ENCODE results near the gene HAL. TPM values are rescaled to one million over a fixed set of nuclear protein-coding genes. Genes with fewer than 3 reads are reported as not detected.

The HAL gene
- total RNA-seq, 1 donor from 2014 or later: 0.65 TPM

DNA sequence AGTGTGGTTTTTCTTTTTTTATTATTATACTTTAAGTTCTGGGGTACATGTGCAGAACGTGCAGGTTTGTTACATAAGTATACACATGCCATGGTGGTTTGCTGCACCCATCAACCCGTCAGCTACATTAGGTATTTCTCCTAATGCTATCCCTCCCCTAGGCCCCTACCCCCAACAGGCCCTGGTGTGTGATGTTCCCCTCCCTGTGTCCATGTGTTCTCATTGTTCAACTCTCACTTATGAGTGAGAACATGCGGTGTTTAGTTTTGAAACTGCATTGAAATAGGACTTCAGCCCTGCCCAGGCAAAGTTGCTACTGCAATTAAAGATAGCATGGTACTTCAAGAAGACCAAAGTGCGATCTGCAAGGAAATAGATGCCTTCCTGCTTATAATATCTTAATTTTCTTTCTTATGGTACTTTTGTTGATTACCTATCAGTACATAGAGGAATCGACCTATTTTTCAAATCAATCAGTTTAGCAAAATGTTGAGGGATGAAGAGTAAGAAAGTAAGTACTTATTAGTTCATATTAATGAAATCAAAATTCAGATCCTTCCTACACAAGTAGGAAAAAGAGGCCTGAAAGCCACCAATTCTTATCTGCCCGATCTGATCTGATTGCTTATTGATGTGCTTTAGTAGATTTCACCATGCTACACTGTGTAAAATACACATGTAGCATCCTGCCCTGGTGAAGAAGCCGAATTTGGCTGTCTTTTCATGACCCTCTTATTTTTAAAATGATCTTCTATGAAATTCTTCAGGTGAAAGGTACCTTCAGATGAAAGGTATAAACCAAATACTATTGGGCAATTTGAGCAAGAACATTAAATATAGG lies 37.6 kb upstream of the HAL start:
- Mint-ChIP-seq H3K27ac (no peak overlapping the region), H3K4me1 (ENCODE audit: low read depth) (peaks cover 23% of the 10 kb centered on the region), H3K4me3 (no peak overlapping the region), H3K9me3 (no peaks in the 10 kb centered on the region), H3K27me3 (ENCODE audit: insufficient read depth) (no peaks in the 10 kb centered on the region), H3K36me3 (ENCODE audit: low read depth) (peaks cover 2% of the 10 kb centered on the region)
- no peak for DNase-seq (ENCODE audit: low spot score)
- intact Hi-C loops (cut with micrococcal nuclease): loop anchor here (2.0 kb wide), 3 partner anchors 35 to 873 kb away; partner anchors contain the start of genes AMDHD1, CCDC38 and NEDD1

DNA sequence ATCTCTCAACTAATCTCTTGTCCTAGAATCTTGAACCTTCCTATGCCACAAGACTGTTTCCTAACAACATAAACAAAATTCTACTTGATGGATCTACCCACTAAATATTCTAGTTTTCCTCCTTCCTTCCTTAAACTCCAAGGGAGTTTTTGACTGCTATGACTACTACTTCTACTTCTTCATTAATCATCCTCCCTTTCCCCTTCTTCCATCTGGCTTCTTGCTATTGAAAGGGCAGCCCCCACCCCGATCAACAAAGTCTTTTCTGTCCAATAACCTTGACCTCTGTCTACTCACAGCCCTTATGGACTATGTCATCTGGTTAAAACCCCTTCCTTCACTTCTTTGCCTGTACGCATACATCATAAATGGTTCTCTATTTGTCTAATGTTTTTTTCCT lies 33.7 kb upstream of the HAL start:
- no peak overlapping the region for H3K27ac Mint-ChIP-seq
- no peak overlapping the region for H3K4me3 Mint-ChIP-seq
- H3K4me1 Mint-ChIP-seq (ENCODE audit: low read depth): peaks cover 30% of the 10 kb centered on the region
- H3K36me3 Mint-ChIP-seq (ENCODE audit: low read depth): peaks cover 11% of the 10 kb centered on the region
- DNase-seq (ENCODE audit: low spot score): no peak
- no peaks in the 10 kb centered on the region for H3K27me3 Mint-ChIP-seq (ENCODE audit: insufficient read depth)
- no peaks in the 10 kb centered on the region for H3K9me3 Mint-ChIP-seq
- intact Hi-C loops (cut with micrococcal nuclease): no loop called here

DNA sequence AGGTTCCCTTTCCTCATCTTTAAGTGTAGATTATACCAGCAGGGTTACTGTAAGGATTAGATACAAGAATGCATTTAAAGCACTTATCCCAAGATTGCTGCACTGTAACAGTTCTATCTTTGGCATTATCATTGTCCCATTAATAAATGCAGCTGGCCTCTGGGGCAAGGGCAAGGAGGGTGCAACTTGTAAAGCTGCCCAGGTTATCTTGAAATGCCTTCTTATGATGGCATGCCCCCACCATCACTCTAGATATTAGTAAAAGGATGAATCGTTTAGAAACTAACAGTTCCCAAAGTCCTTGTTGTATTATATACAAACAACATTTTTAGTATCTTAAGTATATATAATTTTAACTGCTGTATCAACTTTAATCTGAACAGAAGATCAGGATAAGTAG lies 32.4 kb upstream of the HAL start:
- Mint-ChIP-seq H3K4me3 (no peak overlapping the region), H3K27me3 (ENCODE audit: insufficient read depth) (no peaks in the 10 kb centered on the region), H3K36me3 (ENCODE audit: low read depth) (peaks cover 13% of the 10 kb centered on the region), H3K9me3 (no peaks in the 10 kb centered on the region), H3K27ac (no peak overlapping the region), H3K4me1 (ENCODE audit: low read depth) (peaks cover 30% of the 10 kb centered on the region)
- no peak for DNase-seq (ENCODE audit: low spot score)
- intact Hi-C loops (cut with micrococcal nuclease): no loop called here

DNA sequence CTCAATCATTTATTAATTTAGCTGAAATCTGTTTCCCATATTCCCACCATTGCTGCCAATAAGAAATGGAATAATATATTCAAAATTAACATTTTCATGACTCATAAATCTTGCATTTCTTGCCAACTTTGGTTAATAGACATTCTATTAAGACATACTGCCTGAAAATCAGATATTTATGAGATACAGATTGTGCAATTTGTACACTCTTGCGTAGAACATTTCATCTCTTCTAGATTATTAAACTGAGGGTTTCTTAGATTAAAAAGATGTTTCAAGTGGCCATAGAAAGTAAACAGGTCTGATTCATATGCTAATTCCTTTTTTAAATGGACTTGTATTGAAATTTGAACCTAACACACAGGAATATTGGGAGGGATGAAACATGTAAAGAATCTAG lies 30.2 kb upstream of the HAL start:
- Mint-ChIP-seq H3K27ac (no peak overlapping the region), H3K4me3 (no peak overlapping the region), H3K27me3 (ENCODE audit: insufficient read depth) (no peaks in the 10 kb centered on the region), H3K9me3 (no peaks in the 10 kb centered on the region), H3K36me3 (ENCODE audit: low read depth) (peaks cover 14% of the 10 kb centered on the region), H3K4me1 (ENCODE audit: low read depth) (peaks cover 25% of the 10 kb centered on the region)
- intact Hi-C loops (cut with micrococcal nuclease): no loop called here
- DNase-seq (ENCODE audit: low spot score): no peak

DNA sequence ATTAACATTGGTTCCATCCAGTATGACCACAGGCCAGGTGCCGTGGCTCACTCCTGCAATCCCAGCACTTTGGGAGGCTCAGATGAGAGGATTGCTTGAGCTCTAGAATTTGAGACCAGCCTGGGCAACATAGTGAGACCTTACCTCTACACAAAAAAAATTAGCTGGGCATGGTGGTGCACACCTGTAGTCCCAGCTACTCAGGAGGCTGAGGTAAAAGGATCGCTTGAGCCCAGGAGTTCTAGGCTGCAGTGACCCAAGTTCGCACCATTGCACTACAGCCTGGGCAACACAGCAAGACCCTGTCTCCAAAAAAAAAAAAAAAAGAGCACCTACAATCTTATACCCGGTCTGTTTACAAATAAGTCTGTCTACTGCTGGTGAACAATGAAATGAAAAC lies 29.4 kb upstream of the HAL start:
- Mint-ChIP-seq H3K4me1 (ENCODE audit: low read depth) (peaks cover 19% of the 10 kb centered on the region), H3K4me3 (no peak overlapping the region), H3K36me3 (ENCODE audit: low read depth) (peaks cover 17% of the 10 kb centered on the region), H3K27me3 (ENCODE audit: insufficient read depth) (no peaks in the 10 kb centered on the region), H3K9me3 (no peaks in the 10 kb centered on the region), H3K27ac (no peak overlapping the region)
- intact Hi-C loops (cut with micrococcal nuclease): no loop called here
- DNase-seq (ENCODE audit: low spot score): no peak

DNA sequence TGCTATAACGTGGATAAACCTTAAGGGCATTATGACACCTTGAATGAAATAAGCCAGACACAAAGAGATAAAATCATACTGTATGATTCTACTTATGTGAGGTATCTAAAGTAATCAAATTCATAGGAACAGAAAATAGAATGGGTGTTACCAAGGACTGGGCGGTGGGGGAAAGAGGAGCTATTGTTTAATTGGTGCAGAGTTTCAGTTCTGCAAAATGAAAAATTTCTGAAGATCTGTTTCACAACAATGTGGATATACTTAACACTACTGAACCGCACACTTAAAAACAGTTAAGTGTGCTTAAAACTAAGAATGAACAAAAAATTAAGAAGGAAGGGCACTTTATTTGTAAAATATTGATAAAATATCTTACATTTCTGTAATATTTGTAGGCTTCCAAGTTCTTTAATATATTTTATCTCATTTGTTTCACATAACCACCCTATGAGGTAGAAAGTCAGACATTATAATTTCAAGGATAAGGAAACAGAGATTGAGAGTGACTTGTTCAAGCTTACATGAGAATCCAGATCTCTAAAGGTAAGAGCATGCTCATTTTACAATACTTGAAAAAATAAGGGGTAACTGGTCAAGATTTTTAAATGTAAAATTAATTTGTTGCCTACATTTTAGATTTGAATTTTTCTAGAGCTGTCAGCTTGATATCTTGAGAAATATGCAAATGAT lies 24.3 kb upstream of the HAL start:
- Mint-ChIP-seq H3K4me3 (no peak overlapping the region), H3K36me3 (ENCODE audit: low read depth) (peaks cover 27% of the 10 kb centered on the region), H3K9me3 (no peaks in the 10 kb centered on the region), H3K27me3 (ENCODE audit: insufficient read depth) (no peaks in the 10 kb centered on the region), H3K4me1 (ENCODE audit: low read depth) (no peaks in the 10 kb centered on the region), H3K27ac (no peak overlapping the region)
- DNase-seq (ENCODE audit: low spot score): no peak
- intact Hi-C loops (cut with micrococcal nuclease): no loop called here

DNA sequence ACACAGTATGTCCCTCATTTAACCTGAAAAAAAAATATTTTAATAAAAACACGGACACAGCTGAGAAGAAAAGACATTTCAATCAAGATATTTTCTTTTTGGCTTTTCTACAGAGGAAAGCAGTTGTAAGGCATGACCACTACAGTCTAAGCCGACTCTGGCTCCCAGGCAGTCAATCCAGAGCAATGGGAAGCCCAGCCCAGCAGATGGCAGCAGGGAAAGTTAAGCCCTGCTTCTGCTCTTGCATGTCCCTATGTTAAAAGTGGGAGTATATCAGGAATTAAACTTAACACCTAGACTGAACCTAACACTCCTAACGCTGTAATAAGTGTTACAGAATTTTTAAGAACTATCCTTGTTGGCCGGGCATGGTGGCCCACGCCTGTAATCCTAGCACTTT lies 19.5 kb upstream of the HAL start:
- no peak for DNase-seq (ENCODE audit: low spot score)
- Mint-ChIP-seq H3K4me3 (no peak overlapping the region), H3K27me3 (ENCODE audit: insufficient read depth) (no peaks in the 10 kb centered on the region), H3K9me3 (no peaks in the 10 kb centered on the region), H3K4me1 (ENCODE audit: low read depth) (no peaks in the 10 kb centered on the region), H3K36me3 (ENCODE audit: low read depth) (peaks cover 27% of the 10 kb centered on the region), H3K27ac (no peak overlapping the region)
- intact Hi-C loops (cut with micrococcal nuclease): no loop called here

DNA sequence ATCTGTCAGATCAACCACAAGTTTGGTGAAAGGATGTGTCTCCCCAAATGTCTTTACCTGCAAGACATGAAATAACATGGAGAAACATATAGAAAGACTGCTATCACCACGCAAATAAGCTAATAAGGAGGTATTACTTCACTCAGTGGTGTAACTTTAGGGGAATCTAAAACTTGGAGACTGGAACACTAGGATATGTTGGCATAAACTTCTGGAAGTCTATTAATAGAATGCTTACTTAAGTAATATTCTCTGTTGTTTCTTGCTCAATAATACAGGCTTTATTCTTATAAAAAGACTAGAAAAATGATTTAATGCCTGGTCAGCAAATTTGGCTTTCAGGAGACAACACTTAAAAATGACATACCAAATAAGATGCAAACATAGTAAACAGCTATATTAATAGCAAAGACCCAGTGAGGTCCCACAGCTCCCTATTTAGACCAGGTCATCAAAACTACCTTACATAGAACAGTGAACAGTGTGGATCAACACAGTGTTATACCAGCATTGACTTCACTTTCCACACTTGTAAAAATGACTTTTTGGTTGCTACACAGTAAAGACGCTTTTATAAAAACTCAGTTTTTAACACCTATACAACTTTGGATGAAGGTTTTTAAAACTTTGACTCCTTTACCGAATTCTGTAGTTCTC lies 18.9 kb upstream of the HAL start:
- Mint-ChIP-seq H3K9me3 (no peaks in the 10 kb centered on the region), H3K27me3 (ENCODE audit: insufficient read depth) (no peaks in the 10 kb centered on the region), H3K4me3 (no peak overlapping the region), H3K4me1 (ENCODE audit: low read depth) (no peaks in the 10 kb centered on the region), H3K27ac (no peak overlapping the region), H3K36me3 (ENCODE audit: low read depth) (peaks cover 30% of the 10 kb centered on the region)
- no peak for DNase-seq (ENCODE audit: low spot score)
- intact Hi-C loops (cut with micrococcal nuclease): no loop called here

DNA sequence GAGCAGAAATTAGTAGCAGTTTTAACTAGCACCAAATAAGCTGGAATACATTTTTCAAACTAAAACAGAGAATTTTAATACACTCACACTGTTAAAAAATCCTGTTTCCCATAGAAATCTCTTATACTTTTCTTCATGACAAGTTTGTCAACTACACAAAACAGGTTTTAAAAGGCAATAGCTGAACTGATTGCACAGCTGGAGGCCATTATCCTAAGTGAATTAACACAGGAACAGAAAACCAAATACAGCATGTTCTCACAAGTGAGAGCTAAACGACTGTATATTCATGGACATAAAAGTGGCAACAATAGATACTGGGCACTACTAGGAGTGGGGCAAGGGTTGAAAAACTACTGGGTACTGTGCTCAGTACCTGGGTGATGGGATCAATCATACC lies 11.6 kb upstream of the HAL start:
- intact Hi-C loops (cut with micrococcal nuclease): no loop called here
- no peak for DNase-seq (ENCODE audit: low spot score)
- Mint-ChIP-seq H3K4me1 (ENCODE audit: low read depth) (no peaks in the 10 kb centered on the region), H3K27me3 (ENCODE audit: insufficient read depth) (no peaks in the 10 kb centered on the region), H3K27ac (no peak overlapping the region), H3K9me3 (no peaks in the 10 kb centered on the region), H3K36me3 (ENCODE audit: low read depth) (peaks cover 29% of the 10 kb centered on the region), H3K4me3 (no peak overlapping the region)

DNA sequence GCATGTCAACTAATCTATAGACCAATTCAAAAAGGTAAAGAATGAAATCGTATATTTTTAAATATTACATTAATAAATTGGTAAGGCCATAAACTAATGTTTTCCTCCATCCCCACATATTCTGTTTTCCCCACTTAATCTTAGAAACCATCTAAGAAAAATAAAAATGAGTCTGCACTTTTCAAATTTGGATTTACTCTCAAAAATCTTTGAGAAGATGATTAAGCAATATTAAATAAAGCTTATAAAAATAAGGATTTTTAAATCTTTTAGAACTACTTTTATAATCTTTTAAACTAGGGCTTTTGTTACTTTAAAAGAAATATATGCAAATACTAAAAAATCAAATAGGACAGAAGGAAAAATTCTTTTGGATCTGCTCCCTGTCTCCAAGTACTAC lies 10.6 kb upstream of the HAL start:
- H3K27ac Mint-ChIP-seq: no peak overlapping the region
- no peaks in the 10 kb centered on the region for H3K9me3 Mint-ChIP-seq
- H3K4me3 Mint-ChIP-seq: no peak overlapping the region
- H3K36me3 Mint-ChIP-seq (ENCODE audit: low read depth): peaks cover 30% of the 10 kb centered on the region
- no peaks in the 10 kb centered on the region for H3K4me1 Mint-ChIP-seq (ENCODE audit: low read depth)
- intact Hi-C loops (cut with micrococcal nuclease): no loop called here
- no peaks in the 10 kb centered on the region for H3K27me3 Mint-ChIP-seq (ENCODE audit: insufficient read depth)
- no peak for DNase-seq (ENCODE audit: low spot score)

DNA sequence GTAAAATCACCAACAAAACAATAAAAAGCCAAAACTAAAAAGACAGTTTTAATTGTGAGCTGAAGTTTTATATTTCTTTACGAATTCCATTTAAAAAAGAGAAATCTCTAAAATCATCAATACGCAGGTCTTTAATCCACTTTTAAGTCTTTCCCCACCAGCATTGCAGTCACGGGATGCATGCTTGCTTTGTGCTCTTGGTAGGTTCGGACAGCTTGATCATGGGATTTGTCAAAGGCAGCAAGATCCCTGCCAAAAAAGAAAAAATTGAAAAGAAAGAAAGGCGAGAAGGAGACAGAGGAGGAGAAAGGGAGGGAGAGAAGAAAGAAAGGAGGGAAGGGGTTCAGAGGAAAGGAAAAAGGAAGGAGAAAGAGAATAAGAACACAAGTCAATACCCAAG lies 4.7 kb upstream of the HAL start:
- Mint-ChIP-seq H3K36me3 (ENCODE audit: low read depth) (peaks cover 27% of the 10 kb centered on the region), H3K9me3 (no peaks in the 10 kb centered on the region), H3K4me1 (ENCODE audit: low read depth) (peaks cover 18% of the 10 kb centered on the region), H3K27ac (peak overlapping the region; percentile 81), H3K4me3 (no peak overlapping the region), H3K27me3 (ENCODE audit: insufficient read depth) (no peaks in the 10 kb centered on the region)
- DNase-seq (ENCODE audit: low spot score): no peak
- intact Hi-C loops (cut with micrococcal nuclease): no loop called here

DNA sequence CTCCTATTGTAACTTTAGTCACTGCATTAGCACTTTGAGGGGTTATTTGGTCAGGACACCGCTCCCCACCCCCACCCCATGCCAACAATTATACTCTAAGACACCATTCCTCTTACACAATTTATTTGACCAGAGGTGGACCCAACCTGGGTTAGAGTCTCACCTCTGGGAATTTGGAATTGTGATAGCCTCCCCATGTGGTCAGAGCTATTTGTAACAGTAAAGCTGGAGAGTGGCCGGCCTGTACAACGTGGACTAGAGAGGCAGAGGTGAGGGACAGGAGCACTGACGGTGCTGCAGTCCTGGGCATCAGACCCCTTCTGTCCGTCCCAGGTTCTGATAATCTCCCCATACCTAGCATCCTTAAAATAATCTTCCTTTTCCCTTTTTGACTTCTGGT lies 3.3 kb upstream of the HAL start:
- Mint-ChIP-seq H3K4me1 (ENCODE audit: low read depth) (peaks cover 18% of the 10 kb centered on the region), H3K9me3 (no peaks in the 10 kb centered on the region), H3K27me3 (ENCODE audit: insufficient read depth) (no peaks in the 10 kb centered on the region), H3K36me3 (ENCODE audit: low read depth) (peaks cover 18% of the 10 kb centered on the region), H3K4me3 (no peak overlapping the region), H3K27ac (no peak overlapping the region)
- intact Hi-C loops (cut with micrococcal nuclease): loop anchor here (2.0 to 5.0 kb wide), 3 partner anchors 35 to 172 kb away; partner anchors contain the start of genes AMDHD1, CCDC38 and LTA4H
- no peak for DNase-seq (ENCODE audit: low spot score)

Measured in activated T-helper 1 cell treated with anti-CD3 and anti-CD28 coated beads, Interleukin-12 subunit alpha, Interleukin-12 subunit beta, Interleukin-2, Interleukin-4 antibody, amounts not matched to agents 30 ng/mL and 10 ng/mL and 1 ng/mL, durations not matched to agents 14 hours and 24 hours and 36 hours (primary cell).